Ecto neural progenitor cell (in vitro differentiated cells): ENCODE results near the gene ASIC1.
A peak's percentile ranks its signal among the peaks of the same experiment; 100 is the strongest.
"Not testable (repeated sequence)": the region's sequence is repeated elsewhere in the genome, so short reads cannot be mapped to it uniquely, and the experiment has no call there.

Source experiments
- DNase-seq: peaks from one replicate; pipeline ENCODE4 v3.0.0-alpha.2; 2018; ENCODE audit warnings: low spot score

Gene ASIC1

GRCh38 chr12:50057000-50057841, at the start of gene ASIC1:
Gene ASIC1 (plus strand): TSS chr12:50057596. CDS start chr12:50058767, 1,171 bp downstream.
- peak; percentile 92 for DNase-seq

DNA sequence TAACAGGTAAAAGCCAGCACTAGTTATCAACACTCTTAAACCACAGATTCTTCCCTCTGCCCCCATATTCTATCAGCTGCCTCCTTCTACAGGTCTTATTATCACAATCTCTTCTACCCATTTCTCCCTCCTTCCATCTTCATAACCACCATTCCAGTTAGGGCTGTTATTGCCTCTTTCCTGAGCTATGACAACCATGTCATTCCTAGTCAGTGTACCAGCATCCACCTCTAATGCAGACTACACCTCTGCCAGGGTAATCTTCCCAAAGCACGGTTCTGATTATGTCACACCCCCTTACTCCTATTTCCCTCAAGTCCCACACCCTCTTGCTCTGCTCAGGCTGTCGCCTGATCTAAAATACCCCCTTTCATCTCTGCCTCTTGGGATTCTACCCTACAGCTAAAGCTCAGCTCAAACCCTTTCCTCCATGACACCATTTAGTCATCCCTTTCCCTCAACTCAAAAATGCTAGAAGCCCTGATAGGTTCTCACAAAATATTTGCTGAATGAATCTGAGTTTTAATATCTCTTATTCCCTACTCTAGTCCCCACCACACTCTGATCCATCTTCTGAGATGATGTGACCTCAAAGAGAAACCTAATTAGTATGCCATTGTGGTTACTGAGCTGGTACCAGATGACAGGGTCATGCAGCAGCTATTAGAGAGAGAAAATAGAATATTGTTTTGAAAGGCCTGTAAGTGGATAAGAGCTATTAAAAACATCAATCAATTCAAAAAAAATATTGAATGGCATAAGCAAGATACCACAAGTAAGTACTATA, 43.8 kb upstream of the ASIC1 start:
- no peak for DNase-seq

DNA sequence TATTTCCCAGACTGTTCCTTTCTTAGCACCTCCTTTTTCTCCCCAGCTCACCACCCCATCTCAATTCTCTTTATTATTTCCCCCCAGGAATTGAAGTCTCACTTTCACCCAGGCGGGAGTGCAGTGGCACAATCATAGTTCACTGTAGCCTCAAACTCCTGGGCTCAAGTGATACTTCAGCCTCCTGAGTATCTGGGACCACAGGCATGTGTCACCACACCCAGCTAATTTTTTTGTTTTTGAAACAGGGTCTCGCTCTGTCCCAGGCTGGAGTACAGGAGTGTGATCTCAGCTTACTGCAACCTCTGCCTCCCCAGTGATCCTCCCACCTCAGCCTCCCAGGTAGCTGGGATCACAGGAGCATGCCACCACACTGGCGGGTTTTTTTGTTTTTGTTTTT, 43.1 kb upstream of the ASIC1 start:
- DNase-seq: no peak

- DNase-seq: no peak
Measured at GRCh38 chr12:50016501-50017475, 40.6 kb upstream of the ASIC1 start.

DNA sequence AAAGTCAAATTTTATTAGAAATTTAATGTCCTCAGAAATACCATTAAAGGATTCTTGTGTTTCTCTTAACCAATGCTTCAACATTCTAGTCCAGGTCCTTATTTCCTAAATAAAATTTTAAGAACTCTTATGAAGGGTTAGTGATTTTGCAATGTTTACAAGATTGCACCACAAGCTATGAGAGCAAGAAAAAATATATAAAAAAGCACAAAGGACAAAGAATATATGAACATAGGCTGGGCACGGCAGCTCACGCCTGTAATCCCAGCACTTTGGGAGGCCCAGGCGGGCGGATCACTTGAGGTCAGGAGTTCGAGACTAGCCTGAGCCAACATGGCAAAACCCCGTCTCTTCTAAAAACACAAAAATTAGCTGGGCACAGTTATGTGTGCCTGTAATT, 39.8 kb upstream of the ASIC1 start:
- no peak for DNase-seq

DNA sequence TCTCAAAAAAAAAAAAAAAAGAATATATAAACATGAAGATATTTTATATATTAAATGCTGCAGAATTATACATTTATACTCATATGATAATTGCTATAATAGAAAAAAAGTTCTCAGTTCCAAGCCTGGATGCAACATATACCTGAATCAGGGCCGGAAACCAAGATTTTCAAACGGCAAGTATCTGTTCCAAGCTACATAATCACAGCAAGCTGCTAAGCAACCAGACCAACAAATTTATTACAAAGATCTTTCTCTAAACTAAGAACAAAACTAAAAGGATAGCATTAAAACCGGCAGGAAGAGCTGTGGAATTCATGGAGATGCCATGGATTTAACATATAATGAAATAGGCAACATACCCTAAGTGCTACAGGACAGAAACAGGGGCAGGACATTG, 39.2 kb upstream of the ASIC1 start:
- no peak for DNase-seq

DNA sequence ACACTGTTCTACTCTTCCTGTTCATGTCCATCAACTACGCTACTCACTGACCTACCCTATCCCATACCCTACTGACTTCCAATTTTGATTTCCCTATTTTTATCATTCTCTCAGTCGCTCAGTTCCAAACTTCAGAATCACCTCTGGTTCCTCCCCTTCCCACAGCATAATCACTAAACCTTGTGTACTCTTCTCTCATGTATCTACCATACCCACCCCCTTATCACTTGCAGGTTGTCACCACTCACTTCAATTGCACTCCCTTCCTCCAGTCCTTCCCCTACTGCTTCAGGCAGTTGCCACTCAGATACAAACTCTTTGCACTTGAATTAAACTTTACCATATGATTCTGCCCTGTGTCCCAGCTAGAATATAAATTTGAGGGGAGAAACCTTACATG, 38.4 kb upstream of the ASIC1 start:
- DNase-seq: no peak

DNA sequence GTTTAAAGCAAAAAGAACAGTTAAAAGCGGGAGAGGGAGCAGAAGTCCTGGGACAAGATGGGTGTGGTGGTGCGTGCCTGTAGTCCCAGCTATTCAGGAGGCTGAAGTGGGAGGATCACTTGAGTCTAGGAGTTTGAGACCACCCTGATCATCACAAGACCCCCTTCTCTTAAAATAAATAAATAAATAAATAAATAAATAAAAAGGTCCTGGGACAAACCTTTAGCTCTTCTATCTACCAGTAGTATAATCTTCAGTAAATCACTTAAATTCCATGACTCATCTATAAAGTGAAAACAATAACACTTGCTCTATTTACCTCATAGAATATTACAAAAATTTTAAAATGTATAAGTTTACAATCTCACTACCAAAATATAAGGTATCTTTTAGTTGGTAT, 37.9 kb upstream of the ASIC1 start:
- DNase-seq: no peak

GRCh38 chr12:50021031-50021430, 36.4 kb upstream of the ASIC1 start:
- DNase-seq: no peak

GRCh38 chr12:50022903-50023302, 34.5 kb upstream of the ASIC1 start:
- DNase-seq: no peak

- DNase-seq: no peak
Measured at GRCh38 chr12:50024227-50024626, 33.2 kb upstream of the ASIC1 start.

- DNase-seq: no peak
Measured at GRCh38 chr12:50024805-50025186, 32.6 kb upstream of the ASIC1 start.

DNA sequence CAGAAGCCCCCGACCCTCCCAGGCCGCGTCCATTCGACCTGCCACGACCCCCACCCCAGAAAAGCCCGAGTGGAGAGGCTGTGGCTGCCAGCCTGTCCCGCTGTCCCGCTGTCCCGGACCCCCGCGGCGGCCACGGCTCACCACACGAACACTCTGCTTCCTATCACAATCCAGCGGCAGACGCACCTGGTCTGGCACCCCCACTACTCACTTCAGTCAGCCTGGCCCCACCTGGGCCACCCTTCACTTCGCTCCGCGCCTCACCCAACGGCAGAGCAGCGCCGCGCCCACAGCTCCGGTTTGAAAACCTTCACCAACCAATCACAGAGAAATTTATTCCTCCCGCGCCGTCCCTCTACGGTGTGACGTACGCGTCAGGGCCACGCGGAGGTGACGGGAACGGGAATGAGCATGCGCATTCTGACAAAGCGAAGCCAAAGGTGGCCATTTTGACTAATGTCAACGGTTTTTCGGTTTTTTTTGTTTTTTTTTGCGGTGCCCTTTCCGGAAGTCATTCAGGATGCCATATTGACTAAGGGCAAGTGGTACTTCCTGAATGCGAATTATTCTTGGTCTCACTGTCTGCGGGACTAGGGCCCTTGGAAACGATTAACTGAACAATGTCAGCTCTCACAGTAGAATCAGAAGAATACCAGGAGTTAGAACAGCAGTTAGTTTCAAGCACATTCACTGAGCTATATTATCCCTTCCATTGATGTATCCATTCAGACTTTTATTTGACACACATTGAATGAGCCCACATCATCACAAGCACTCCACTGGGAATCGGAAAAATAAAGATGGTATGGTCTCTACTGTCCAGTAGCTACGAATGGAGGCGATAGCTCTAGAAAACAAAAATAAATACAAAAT, 32.0 kb upstream of the ASIC1 start, which contains the start of gene RACGAP1:
Gene RACGAP1, minus strand, starts transcription at position 308 of the 873 bp plus-strand sequence. CDS start 8,779 bp downstream, outside the sequence.
- DNase-seq: peak; percentile 98

DNA sequence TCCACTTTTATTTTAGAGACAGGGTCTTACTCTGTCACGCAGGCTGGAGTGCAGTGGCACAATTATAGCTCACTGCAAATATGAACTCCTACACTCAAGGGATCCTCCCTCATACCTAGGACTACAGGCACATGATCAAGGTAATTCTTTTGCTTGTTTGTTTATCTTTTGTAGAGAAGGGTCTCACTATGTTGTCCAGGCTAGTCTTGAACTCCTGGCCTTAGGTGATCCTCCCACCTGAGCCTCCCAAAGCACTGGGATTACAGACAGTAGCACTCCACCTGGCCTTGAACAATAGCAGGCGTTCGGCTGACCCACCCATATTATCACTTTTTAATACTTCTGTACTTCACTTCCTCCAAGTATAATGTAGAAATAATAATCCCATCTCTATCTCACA, 30.7 kb upstream of the ASIC1 start:
- DNase-seq: no peak

DNA sequence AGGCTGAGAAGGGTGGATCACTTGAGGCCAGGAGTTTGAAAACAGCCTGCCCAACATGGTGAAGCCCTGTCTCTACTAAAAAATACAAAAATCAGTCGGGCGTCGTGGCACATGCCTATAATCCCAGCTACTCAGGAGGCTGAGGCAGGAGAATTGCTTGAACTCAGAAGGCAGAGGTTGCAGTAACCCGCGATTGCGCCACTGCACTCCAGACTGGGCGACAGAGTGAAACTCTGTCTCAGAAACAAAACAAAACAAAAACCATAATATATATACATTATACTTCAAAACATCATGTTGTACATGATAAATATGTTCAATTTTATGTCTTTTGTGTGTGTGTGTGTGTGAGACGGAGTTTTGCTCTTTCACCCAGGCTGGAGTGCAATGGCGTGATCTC, 26.9 kb upstream of the ASIC1 start:
- not testable (repeated sequence) for DNase-seq

DNA sequence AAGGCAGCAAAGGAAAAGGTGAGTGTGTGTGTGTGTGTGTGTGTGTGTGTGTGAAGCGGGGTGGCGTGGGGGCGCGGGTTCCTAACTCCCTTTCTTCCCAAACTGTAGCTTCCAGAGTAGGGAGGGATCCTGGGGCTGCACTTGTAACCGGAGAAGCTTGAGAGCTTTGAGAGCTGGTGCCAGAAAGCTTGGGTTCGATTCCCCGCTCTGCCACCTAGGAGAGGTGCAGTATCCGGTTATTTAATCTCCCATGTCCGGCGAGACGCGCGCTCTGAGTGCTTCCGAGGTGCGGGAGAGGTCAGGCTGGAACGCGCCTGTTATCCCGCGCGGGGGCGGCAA, 24.9 kb upstream of the ASIC1 start:
- no peak for DNase-seq

GRCh38 chr12:50032854-50033581, 24.4 kb upstream of the ASIC1 start:
- DNase-seq: peak; percentile 80

DNA sequence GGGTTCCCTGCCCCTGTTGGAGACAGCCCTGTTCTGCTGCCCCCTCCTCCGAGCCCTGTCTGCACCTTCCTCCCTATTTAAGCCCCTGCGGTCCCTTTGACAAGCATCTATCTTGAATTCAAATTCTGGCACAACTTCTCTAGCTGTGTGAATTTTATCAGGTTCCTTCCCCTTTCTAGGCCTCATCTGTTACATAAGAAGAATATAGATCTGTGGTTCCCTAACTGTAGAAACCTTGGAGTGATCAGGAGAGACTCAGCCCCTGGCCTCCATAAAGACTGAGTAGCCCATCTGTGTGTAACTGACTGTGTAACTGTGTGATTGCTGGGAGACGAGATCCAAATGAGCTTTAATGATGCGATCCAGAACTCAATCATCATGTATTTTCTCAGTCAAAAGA, 19.1 kb upstream of the ASIC1 start:
- DNase-seq: no peak

- DNase-seq: peak; percentile 97
Measured at GRCh38 chr12:50039151-50039835, 18.1 kb upstream of the ASIC1 start.

GRCh38 chr12:50040657-50041056, 16.7 kb upstream of the ASIC1 start:
- no peak for DNase-seq
